Fibroblast of the conjunctiva (primary cell): Measurements from ENCODE around the gene SYNC.
A peak's percentile ranks its signal among the peaks of the same experiment; 100 is the strongest.
"Not testable (repeated sequence)": the region's sequence is repeated elsewhere in the genome, so short reads cannot be mapped to it uniquely, and the experiment has no call there.

Experiments used
- DNase-seq: peaks from one replicate; pipeline ENCODE4 v3.0.0-alpha.2; 2010; ENCODE audit warnings: low read depth

The SYNC gene

GRCh38 chr1:32693455-32694174, 9.0 kb downstream of the SYNC start:
- DNase-seq = no peak

GRCh38 chr1:32686387-32686786, 16.2 kb downstream of the SYNC start:
- DNase-seq = no peak

- no peak for DNase-seq
Observed at GRCh38 chr1:32685498-32685897, 17.1 kb downstream of the SYNC start.

GRCh38 chr1:32684167-32684811, 18.3 kb downstream of the SYNC start:
- DNase-seq = peak; percentile 83

- DNase-seq = no peak
Observed at GRCh38 chr1:32683397-32683796, 19.2 kb downstream of the SYNC start.

- no peak for DNase-seq
Observed at GRCh38 chr1:32681999-32682398, 20.6 kb downstream of the SYNC start.

- DNase-seq = peak; percentile 64
Observed at GRCh38 chr1:32681509-32681908, 21.1 kb downstream of the SYNC start.

GRCh38 chr1:32680642-32681041, 21.9 kb downstream of the SYNC start:
- no peak for DNase-seq

GRCh38 chr1:32679993-32680392, 22.6 kb downstream of the SYNC start:
- not testable (repeated sequence) for DNase-seq

GRCh38 chr1:32676945-32677344, 25.6 kb downstream of the SYNC start:
- no peak for DNase-seq

- not testable (repeated sequence) for DNase-seq
Observed at GRCh38 chr1:32668716-32669115, 33.9 kb downstream of the SYNC start.

- DNase-seq = no peak
Observed at GRCh38 chr1:32666901-32667566, 35.5 kb downstream of the SYNC start.

- DNase-seq = no peak
Observed at GRCh38 chr1:32665915-32666314, 36.7 kb downstream of the SYNC start.

GRCh38 chr1:32659581-32659980, 43.0 kb downstream of the SYNC start:
- no peak for DNase-seq

GRCh38 chr1:32652244-32652962, 50.2 kb downstream of the SYNC start:
- DNase-seq = no peak

- no peak for DNase-seq
Observed at GRCh38 chr1:32651461-32652073, 51.0 kb downstream of the SYNC start.

- DNase-seq = peak; percentile 96
Observed at GRCh38 chr1:32650752-32651460, 51.7 kb downstream of the SYNC start, which contains the start of gene RBBP4. TSS of gene RBBP4 (plus strand) at chr1:32651208. CDS start at chr1:32651307, 99 bp downstream.

- peak; percentile 83 for DNase-seq
Observed at GRCh38 chr1:32650248-32650751, 52.3 kb downstream of the SYNC start, which contains the start of gene ZBTB8OS. TSS of gene ZBTB8OS (minus strand) at chr1:32650550. CDS start at chr1:32650529, 21 bp downstream.

GRCh38 chr1:32647308-32648134, 55.0 kb downstream of the SYNC start:
- DNase-seq = no peak

- no peak for DNase-seq
Observed at GRCh38 chr1:32644426-32644825, 58.1 kb downstream of the SYNC start.
